SK-N-MC (cell line): Measurements from ENCODE around the gene CEP164.
A peak's percentile ranks its signal among the peaks of the same experiment; 100 is the strongest.
"Not testable (repeated sequence)": the region's sequence is repeated elsewhere in the genome, so short reads cannot be mapped to it uniquely, and the experiment has no call there.

ENCODE experiments used
- DNase-seq: peaks from one replicate; pipeline ENCODE4 v3.0.0-alpha.2; 2011; ENCODE audit warnings: low read depth, low spot score
- H3K27ac ChIP-seq: fragments of 200-600 bp; sonication (generic); 2 replicates; pipeline ENCODE4 v1.5.1; 2016; ENCODE audit warnings: mixed run types
- H3K36me3 ChIP-seq: fragments of 200-600 bp; sonication (generic); 2 replicates; pipeline ENCODE4 v1.6.1; 2017; ENCODE audit warnings: antibody characterized with exemption, low read length, mixed read lengths; ENCODE audit not compliant: insufficient read depth
- H3K4me3 ChIP-seq: fragments of 200-600 bp; sonication (generic); 2 replicates; pipeline ENCODE4 v1.5.1; 2016
- H3K9ac ChIP-seq: fragments of 200-600 bp; sonication (generic); 2 replicates; pipeline ENCODE4 v1.8.0; 2017; ENCODE audit warnings: mixed run types, mixed read lengths; ENCODE audit not compliant: insufficient read length
- H3K9me3 ChIP-seq: fragments of 200-600 bp; sonication (generic); 2 replicates; pipeline ENCODE4 v1.6.1; 2017; ENCODE audit warnings: low read depth, mild to moderate bottlenecking, antibody characterized with exemption, low read length, moderate library complexity, mixed read lengths
- EZH2 ChIP-seq: fragments of 200-600 bp; sonication (generic); IDR thresholded peaks from one replicate; pipeline ENCODE4 v1.6.1; 2017; ENCODE audit warnings: antibody characterized with exemption
- FOXP2 ChIP-seq: optimal IDR thresholded peaks from 2 replicates; pipeline ENCODE3; 2011; ENCODE audit warnings: mild to moderate bottlenecking, moderate library complexity; ENCODE audit not compliant: insufficient read depth; ENCODE audit errors: extremely low read length, control extremely low read depth
- POLR2AphosphoS5 ChIP-seq: IDR thresholded peaks from 2 replicates; pipeline ENCODE4 v1.6.1; 2012; ENCODE audit warnings: mild to moderate bottlenecking, low read depth, low read length, borderline replicate concordance

Gene CEP164

DNA sequence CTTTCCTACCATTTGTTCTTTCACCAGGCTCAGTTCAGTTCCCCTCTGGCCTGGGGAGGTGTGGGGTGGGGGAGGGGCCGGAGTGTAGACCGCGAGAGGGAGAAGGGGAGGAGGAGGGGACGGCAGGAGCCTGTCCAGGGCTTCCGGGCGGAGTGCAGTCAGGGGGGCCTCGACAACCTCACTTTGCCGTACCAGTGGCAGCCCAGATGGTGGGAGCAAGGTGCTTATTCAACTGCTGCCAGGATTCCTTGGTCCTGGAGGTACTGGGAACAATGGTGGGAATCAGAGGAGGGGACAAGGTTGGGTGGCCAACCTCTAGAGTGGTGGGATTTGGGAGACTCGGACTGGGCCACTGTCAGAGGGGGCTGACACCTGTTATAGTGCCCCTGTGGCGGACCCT, 12.8 kb upstream of the CEP164 start:
- Histone ChIP-seq H3K4me3 (peak overlapping the region; percentile 87; the same call in 1 of the 2 replicates), H3K9ac (no peak overlapping the region), H3K36me3 (no peaks in the 10 kb centered on the region), H3K9me3 (no peaks in the 10 kb centered on the region), H3K27ac (no peak overlapping the region)
- DNase-seq = no peak
- TF ChIP-seq EZH2 = no peak
- no peak for TF ChIP-seq POLR2AphosphoS5

DNA sequence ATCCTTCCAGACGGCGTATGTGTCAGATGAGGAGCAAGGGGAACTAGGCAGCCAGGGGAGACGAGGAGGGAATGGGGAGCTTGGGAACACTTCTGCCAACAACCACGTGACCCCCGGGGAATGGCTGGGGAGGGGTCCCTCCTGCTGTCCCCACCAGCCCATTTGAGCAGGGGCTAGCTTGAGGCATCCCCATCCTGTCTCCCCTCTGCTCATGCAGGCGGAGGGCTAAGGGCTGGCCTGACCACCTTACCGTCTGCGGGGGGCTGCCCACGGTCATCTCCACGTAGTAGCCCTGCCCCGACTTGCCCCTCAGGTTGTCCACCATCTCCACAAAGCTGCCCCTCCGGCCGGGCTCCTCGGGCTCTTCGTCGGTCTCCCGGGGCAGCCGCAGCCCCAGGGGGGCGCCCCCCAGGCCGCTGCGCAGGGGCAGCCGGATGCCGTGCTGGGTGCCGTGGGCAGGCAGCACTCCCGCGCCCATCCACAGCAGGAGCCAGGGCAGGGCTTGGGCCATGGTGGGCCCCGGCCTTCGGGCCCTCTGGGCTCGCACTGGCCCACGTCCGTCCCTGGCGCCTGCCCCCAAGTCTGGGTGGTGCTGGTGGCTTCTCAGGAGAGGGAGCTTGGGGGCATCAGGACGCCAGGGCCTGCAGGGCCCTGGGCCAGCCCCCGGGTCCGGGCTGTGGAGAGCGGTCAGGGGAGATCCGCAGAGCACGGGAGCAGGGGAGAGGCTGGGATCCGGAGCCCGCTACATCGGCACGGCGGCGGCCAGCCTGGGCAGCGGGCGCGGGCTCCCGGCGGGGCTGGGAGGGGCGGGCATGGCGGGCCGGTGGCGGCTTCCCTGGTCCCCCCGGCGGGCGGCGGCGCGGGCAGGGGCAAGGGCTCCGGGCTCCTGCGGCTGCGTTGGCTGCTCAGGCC, 12.1 kb upstream of the CEP164 start:
- H3K9me3 ChIP-seq = no peaks in the 10 kb centered on the region
- no peak for DNase-seq
- H3K36me3 ChIP-seq = no peaks in the 10 kb centered on the region
- H3K4me3 ChIP-seq = peak overlapping the region; percentile 87
- TF ChIP-seq FOXP2 (no peak), EZH2 (no peak)
- H3K27ac ChIP-seq = no peak overlapping the region
- peak overlapping the region; percentile 52 for H3K9ac ChIP-seq

DNA sequence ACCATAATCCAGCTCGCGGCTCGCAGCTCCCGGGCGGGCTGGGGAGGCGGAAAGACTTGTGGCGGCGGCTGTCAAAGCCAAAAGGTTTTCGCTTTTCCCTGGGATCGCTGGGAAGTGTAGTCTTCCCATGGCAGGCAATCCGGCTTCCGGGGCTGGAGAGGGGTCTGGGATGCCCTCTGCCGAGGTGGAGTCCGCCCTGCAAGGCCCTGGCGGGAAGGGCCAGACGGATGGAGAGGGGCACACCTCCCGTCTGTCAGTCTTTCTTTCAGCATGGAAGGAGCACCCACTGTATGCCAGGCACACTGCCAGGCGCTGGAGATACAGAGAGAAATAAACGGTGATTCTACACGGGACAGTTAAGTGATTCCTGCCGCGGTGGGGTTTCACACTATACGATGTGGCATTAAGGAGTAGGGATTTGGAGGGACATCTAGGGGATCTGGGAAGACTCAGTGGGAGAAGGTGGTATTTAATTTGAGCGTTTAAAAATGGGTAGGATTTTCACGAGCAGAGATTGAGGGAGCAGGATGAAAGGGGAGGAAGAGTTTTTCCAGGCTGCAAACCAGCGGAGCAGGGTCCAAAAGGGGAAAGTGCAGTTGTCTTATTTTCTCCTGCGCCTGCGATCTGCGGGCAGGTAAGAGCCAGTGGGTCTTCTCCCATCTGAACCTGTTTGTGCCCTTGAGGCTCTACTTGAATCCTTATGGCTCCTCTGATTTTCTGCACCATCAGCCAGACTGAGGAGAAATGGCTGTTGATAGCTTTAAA, 11.3 kb upstream of the CEP164 start, which contains the start of gene BACE1:
TSS of gene BACE1 (minus strand) at position 60 of the 765 bp plus-strand sequence. CDS start 461 bp downstream, outside the sequence.
- Histone ChIP-seq H3K9me3 (no peaks in the 10 kb centered on the region), H3K27ac (no peak within 1 kb of the TSS), H3K36me3 (no peaks in the 10 kb centered on the region), H3K4me3 (peak within 1 kb of the TSS; percentile 87), H3K9ac (peak within 1 kb of the TSS; percentile 52)
- DNase-seq = no peak
- TF ChIP-seq POLR2AphosphoS5 (peak; percentile 34; the same call in 1 of the 2 replicates), EZH2 (no peak)

DNA sequence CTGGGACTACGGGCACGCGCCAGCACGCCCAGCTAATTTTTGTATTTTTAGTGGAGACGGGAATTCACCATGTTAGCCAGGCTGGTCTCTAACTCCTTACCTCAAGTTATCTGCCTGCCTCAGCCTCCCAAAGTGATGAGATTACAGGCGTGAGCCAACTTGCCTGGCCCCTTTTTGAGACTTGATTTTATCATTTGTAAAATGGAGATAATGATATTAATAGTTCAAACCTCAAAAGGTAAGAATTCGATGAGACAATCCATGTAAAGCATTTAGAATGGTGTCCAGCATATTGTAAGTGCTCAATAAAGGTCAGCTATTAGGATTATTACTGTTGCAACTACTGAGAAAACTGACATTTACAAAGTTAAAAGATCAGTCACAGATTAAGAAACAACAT, 8.9 kb upstream of the CEP164 start:
- H3K9me3 ChIP-seq = no peaks in the 10 kb centered on the region
- no peaks in the 10 kb centered on the region for H3K36me3 ChIP-seq
- DNase-seq = no peak
- no peak overlapping the region for H3K4me3 ChIP-seq
- no peak for TF ChIP-seq EZH2
- TF ChIP-seq FOXP2 = no peak
- no peak for TF ChIP-seq POLR2AphosphoS5
- H3K27ac ChIP-seq = no peak overlapping the region
- no peak overlapping the region for H3K9ac ChIP-seq

DNA sequence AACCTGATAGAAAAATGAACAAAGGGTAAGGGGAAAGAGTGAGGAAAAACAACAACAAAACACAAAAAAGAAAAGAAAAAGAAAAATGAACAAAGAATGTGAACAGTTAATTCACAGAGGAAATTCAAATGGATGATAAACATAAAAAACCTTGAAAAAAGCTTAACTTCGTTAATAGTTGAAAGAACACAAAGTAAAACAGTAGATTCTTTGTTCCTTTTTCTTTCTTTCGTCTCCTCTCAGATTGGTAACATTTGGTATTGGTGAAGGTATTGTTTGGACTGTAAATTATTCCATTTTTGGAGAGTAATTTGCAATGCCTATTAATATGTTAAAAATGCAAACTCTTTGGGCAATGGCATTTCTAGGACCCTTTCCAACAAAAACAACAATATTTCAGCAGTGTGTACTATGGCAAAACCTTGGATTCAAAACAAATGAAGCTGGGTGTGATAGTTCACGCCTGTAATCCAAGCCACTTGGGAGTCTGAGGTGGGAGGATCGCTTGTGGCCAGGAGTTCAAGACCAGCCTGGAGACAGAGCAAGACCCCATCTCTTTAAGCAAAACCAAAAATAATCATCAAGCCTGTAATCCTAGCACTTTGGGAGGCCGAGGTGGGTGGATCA, 8.3 kb upstream of the CEP164 start:
- H3K9me3 ChIP-seq = no peaks in the 10 kb centered on the region
- no peak for TF ChIP-seq POLR2AphosphoS5
- H3K27ac ChIP-seq = no peak overlapping the region
- no peak for DNase-seq
- H3K4me3 ChIP-seq = no peak overlapping the region
- H3K9ac ChIP-seq = no peak overlapping the region
- no peaks in the 10 kb centered on the region for H3K36me3 ChIP-seq

DNA sequence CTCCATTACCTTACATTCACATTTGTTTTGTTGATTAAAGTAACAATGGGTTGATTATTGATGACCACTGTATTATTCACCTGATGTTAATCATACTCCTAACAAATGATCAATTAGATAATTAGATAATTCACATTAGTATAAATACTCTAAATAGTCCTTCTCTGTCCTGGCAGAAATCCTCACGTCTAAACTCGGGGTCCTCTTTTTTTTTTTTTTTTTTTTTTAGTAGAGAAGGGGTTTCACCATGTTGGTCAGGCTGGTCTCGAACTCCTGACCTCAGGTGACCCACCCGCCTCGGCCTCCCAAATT, 443 bp upstream of the CEP164 start:
- not testable (repeated sequence) for DNase-seq, H3K9ac ChIP-seq

DNA sequence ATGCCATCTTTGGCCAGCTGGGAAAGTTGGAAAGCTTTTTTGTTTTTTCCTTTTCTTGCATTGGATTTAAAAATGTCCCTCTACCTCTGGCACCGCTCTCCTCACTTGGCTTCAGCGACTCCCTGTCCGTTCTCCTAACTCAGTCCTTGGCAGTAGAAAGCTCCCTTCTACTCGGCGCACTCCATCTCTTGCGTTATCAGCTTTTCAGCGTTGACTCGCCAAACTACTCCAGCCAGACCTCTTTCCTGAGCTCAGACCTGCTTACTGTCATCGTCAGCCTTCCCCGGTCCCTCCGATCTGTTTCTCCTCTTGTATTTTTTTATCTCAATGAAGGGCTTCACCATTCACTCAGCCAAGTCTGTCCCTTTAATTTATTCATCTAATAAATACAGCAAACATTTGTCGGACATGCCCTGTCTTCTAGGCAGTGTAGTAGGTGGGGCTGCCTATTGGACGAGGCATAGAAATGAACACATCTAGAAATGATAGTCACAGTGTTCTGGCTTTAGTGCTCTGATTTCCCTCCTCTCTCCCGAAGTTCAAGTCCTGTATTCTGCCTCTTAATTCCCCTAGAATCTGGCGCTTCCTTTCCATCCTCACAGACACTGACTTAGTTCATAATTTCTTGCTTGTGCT, 839 bp downstream of the CEP164 start:
- peak overlapping the region; percentile 92 for H3K4me3 ChIP-seq
- H3K36me3 ChIP-seq = no peaks in the 10 kb centered on the region
- DNase-seq = no peak
- H3K9ac ChIP-seq = peak overlapping the region; percentile 80
- H3K27ac ChIP-seq = peak overlapping the region; percentile 40; the same call in 1 of the 2 replicates
- TF ChIP-seq EZH2 (no peak), POLR2AphosphoS5 (no peak), FOXP2 (no peak)
- H3K9me3 ChIP-seq = no peaks in the 10 kb centered on the region

More for the DNA sequence above, 443 bp upstream of the CEP164 start:
- H3K27ac ChIP-seq, H3K36me3 ChIP-seq, H3K9me3 ChIP-seq: not testable (repeated sequence)
- peak overlapping the region; percentile 92 for H3K4me3 ChIP-seq

DNA sequence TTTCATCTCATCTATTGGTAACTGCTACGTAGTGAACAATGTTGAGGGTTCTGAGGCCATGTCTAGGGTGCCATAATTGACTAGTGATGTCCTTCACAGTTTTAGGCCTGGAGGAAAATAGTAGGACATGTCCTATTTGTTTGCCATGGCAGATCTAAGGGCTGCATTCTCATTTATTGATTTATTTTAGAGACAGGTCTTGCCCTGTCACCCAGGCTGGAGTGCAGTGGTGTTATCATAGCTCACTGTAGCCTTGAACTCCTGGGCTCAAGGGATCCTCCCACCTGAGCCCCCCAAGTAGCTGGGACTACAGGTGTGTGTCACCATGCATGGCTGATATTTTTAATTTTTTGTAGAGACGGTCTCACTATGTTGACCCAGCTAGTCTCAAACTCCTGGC, 5.2 kb downstream of the CEP164 start:
- no peak for DNase-seq
- Histone ChIP-seq H3K4me3 (no peak overlapping the region), H3K27ac (no peak overlapping the region), H3K9ac (no peak overlapping the region), H3K36me3 (no peaks in the 10 kb centered on the region), H3K9me3 (no peaks in the 10 kb centered on the region)
- TF ChIP-seq POLR2AphosphoS5 (no peak), EZH2 (no peak)
